NCI-H2196 treated with DMSO at 0.1 percent for 48 hours (cell line): ENCODE results near the gene ANK2.

Experiments
- DNase-seq: peaks from one replicate; lab custom pipeline; 2025; ENCODE audit not compliant: unreplicated experiment; lab: John Stamatoyannopoulos, UW

The ANK2 gene

GRCh38 chr4:113049421-113050370, at the start of gene ANK2:
Gene ANK2, plus strand, starts transcription at chr4:113049653. Its CDS starts 76 bp downstream, at chr4:113049729.
- no peak for DNase-seq

GRCh38 chr4:113003841-113004240, 45.6 kb upstream of the ANK2 start:
- no peak for DNase-seq

DNA sequence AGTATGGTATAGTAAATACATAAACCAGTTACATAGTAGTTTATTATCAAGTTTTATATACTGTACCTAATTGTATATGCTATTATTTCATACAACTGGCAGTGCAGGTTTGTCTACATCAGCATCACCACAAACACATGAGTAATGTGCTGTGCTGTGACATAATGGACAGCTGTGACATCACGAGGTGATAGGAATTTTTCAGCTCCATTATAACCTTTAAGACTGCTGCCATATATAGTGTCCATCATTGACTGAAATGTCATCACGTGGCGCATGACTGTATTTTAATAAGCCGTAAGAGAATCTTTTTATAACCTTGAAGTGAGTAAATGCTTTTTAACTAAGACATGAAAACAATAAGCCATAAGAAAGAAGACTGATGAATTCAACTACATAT, 44.8 kb upstream of the ANK2 start:
- no peak for DNase-seq

GRCh38 chr4:113006632-113007031, 42.8 kb upstream of the ANK2 start:
- no peak for DNase-seq

DNA sequence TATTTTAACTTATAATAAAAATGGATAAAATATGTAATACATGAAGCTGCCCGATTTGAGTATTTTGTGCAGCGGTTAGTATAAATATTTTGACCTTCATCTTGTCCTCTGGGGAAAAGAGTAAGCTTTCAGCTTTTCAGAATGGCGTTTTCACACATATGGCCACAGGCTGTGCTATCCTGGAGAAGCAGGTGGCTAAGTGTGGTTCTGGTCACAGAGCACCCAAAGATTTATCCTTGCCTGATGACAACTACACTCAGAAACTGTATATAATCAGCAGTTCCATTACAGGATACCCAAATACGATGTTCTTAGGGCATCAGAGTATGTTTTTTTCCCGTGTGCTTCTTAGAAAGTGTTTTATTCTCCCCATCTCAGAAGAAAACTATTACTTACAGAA, 42.3 kb upstream of the ANK2 start:
- no peak for DNase-seq

GRCh38 chr4:113008135-113008534, 41.3 kb upstream of the ANK2 start:
- no peak for DNase-seq

GRCh38 chr4:113008716-113009115, 40.7 kb upstream of the ANK2 start:
- no peak for DNase-seq

GRCh38 chr4:113009461-113009860, 40.0 kb upstream of the ANK2 start:
- no peak for DNase-seq

- no peak for DNase-seq
These were observed 37.2 kb upstream of the ANK2 start for GRCh38 chr4:113012122-113012725.

DNA sequence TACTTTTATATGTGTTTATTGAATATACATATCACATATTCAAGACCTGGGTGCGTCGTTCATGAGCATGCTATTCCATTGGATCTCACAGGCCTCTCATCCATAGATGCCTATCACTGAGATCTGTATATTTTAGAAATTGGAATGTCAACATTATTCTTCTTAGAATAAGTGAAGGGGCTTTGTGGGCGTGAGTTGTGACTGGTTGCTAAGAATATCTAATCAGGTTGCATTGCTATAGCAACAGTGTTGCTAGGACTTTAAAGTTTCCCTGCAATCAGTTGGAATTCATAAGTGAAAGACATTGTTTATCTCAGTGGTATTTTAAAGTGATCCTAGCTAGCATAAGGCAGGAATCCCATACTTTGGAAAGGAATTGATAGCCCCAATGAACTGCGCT, 36.7 kb upstream of the ANK2 start:
- no peak for DNase-seq

DNA sequence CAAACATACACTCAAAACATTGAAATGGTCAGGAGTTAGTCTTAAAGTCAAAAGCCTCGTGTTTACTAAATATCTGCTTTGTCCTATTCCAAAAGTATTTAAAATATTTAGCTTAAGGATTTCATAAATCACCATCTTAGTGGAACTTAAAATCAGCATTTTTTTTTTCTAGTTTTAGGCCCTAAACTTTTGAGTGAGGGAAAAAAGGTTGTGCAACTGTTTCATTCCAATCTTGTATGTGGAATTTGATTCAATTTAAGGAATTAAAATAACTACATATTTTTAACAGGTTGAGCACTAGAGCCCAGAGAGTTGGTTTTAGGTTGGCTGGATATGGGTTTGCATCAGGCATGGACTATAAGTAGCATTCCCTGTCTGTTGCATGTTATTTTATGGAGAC, 35.7 kb upstream of the ANK2 start:
- DNase-seq = no peak

DNA sequence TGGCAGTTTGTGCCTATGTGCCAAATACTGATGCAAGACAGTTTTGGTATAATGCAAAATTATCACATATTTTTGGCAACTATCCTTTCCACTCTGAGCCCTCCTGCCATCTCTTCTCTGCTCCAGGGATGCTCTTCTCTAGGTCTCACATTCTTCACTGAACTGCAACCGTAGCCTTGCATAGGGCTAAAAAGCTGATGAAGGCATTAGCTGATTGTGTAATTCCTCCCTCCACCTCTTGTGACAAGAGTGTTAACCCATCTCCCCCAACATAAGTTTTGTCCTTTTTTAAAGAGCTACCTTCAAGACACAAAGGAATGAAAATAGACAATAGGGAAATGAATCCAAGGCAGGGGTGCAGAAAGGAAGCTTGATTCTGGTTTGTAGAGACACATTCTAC, 33.1 kb upstream of the ANK2 start:
- DNase-seq = no peak

DNA sequence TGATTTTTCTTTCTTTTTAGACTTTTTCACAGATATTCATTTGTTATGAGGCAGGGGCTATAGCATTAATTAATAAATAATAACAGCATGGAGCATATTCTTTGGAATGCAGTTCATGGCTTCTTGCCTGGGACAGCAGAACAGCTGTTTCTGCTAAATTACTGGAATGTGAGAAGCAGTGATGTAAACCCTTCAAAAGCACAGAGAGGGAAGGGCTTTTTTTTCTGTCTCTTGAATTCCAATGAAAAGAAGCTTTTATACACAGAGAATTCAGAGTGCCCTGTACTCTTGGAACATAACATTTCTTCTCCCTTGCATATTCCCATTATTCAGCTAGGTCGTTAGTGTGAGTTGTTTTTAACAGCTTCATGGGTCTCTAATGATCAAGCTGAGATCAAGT, 28.5 kb upstream of the ANK2 start:
- DNase-seq = no peak

GRCh38 chr4:113024388-113024787, 25.1 kb upstream of the ANK2 start:
- DNase-seq = no peak

GRCh38 chr4:113025416-113025815, 24.0 kb upstream of the ANK2 start:
- no peak for DNase-seq

DNA sequence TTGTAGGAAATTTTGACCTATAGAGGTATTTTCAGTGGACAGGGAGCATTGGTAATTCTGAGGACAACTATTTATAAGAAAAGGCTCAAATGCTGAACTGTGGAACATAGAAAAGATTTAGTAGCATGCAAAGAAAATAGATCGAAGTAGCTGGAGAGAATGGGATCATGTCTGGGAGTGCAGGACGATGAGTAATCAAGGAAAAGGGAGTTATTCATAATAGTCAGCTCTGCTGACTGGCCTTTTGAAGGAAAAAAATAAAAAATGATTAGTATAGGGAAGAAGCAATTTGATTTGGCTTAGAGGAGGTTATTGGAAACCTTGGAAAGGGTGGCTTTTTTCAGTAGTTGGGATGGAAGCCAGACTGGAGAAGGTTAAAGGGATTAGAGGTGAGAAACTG, 22.9 kb upstream of the ANK2 start:
- no peak for DNase-seq

DNA sequence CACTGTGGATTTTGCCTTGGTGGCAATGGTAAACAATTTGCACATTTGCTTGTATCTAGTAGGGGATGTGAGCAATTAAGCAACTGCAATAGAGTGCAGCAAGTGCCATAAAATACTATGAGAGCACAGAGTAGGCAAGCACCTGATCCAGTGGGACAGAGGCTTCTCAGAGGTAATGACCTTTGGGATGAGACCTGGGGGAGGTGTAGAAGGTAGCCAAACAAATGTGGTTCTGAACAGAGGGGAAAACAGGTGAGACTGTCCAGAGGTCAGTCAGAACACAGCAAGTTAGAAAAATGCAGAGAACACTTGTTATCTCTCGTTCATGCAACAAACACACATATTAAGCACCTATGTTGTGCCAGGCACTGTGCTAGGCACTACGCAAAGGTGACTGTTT, 21.4 kb upstream of the ANK2 start:
- DNase-seq = no peak

- no peak for DNase-seq
These were observed 18.2 kb upstream of the ANK2 start for GRCh38 chr4:113031212-113031611.

DNA sequence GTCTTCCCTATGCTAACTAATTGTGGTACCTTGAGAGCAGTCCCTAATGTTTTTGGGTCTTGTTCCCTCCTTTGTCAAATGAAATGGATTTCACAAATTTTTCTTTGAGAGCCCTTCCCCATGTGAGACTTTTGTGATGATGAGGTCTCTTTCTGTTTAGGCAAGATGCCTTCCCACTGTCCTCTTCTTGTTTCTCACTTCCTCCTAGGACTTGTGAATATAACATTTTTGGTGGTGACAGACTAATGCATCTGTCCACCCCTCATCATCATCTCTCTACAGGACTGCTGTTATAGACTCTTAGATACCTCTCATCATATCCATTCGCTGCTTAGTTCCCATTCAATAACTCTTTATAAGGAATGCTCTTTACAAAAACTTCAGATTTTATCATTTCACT, 8.7 kb upstream of the ANK2 start:
- no peak for DNase-seq

DNA sequence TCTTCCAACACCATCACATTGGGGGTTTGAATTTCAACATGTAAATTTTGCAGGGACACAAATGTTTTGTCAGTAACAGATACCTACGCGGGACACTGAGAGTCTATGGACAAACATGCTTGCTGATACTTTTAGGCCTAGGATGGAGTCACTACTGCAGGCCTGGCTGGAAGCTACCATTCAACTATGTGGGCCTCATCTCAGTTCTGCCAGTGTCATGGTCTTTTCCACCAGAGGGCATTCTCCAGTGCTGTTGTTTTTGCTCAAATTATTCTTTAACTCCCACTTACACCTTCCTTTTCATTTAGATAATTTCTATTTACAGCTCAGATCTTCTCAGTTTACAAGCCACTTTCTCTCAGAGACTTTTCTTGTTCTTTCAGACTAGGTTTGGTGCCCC, 7.0 kb upstream of the ANK2 start:
- no peak for DNase-seq

- DNase-seq = no peak
These were observed 5.9 kb upstream of the ANK2 start for GRCh38 chr4:113043591-113043990.

DNA sequence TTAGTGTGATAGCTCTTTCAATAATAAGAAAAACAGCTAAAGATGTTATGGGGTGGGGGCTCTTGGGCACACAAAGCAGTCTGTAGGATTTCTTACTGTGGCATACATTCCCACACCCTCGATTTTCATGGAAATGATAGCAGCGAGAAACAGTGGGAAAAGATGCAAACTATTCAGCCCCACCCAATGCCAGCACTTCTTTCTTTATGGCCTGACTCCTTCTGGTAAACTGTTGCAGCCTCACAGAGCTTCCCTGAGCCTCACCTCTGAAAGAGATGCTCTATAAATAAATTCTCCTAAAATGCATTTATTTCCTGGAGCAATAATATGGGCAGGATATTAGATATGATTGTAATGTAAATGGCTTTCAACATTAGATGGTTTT, 910 bp downstream of the ANK2 start:
- DNase-seq = no peak

DNA sequence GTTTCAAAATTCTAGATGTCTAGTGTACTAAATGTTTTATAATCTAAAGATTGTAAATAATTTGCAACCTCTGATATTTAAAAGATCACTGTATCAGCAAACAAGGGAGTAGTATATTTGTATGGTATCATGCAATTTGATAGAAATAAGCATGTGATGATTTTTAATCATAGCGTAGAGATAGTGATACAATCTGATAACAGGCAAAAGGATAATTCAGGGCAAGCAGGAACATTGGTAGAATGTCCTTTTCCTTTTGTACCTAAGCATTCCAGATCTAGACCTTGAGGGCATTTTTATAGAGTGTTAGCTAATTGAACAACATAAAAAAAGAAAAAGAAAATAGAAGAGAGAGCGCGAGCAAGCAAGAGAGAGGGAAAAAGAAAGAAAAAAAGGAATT, 1.4 kb downstream of the ANK2 start:
- no peak for DNase-seq
